ENCODE measurements around the gene MR1.

The MR1 gene

DNA sequence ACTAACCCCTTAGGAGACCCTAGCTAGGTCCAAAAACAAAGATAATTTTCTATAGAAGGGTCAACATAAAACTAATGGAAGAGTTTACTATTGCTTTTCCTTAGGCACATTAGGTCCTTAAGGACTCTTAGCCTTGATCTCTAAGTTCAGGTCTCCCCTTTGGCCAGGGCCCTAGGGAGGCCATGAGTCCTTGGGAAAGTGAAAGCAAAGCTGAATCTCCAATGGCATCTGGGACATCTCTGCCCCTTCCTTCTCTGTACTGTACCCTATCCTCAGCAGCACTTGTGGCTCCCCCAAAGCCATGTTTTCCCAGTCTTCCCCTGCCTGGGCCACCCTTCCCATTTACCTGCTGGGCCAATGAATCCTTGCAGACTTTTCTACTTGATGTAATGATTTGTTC is 69.1 kb downstream of the MR1 start:
- TF ChIP-seq, protein P1, sequence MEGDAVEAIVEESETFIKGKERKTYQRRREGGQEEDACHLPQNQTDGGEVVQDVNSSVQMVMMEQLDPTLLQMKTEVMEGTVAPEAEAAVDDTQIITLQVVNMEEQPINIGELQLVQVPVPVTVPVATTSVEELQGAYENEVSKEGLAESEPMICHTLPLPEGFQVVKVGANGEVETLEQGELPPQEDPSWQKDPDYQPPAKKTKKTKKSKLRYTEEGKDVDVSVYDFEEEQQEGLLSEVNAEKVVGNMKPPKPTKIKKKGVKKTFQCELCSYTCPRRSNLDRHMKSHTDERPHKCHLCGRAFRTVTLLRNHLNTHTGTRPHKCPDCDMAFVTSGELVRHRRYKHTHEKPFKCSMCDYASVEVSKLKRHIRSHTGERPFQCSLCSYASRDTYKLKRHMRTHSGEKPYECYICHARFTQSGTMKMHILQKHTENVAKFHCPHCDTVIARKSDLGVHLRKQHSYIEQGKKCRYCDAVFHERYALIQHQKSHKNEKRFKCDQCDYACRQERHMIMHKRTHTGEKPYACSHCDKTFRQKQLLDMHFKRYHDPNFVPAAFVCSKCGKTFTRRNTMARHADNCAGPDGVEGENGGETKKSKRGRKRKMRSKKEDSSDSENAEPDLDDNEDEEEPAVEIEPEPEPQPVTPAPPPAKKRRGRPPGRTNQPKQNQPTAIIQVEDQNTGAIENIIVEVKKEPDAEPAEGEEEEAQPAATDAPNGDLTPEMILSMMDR (IDR thresholded peaks at IDR 0.05) = no peak
- H3K9me3 Mint-ChIP-seq = no peaks in the 10 kb centered on the region
- H3K27ac Mint-ChIP-seq = no peak overlapping the region
- H3K4me1 Mint-ChIP-seq = peaks cover 92% of the 10 kb centered on the region
- H3K27me3 Mint-ChIP-seq (ENCODE audit: low read depth, poor library complexity) = peaks cover 9% of the 10 kb centered on the region
- H3K36me3 Mint-ChIP-seq (ENCODE audit: low read depth) = no peaks in the 10 kb centered on the region
- peak overlapping the region; percentile 35 for H3K4me3 Mint-ChIP-seq
- no peak for DNase-seq

DNA sequence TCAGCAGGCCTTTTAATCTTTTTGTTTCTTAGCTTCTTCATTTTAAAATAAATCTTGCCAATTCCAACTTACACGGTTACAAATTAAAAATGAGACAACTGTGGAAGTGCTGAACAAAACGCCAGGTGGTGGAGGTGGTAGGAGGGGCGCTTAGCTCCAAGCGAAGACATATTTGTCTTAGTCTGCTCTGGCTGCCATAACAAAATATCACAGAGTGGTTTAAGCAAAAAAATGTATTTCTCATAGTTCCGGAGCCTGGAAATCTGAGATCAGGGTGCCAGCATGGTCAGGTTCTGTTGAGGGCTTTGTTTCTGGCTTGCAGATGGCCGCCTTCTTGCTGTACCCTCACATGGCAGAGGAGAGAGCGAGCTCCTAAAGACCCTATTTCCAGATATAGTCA is 69.6 kb downstream of the MR1 start:
- TF ChIP-seq, protein P1 (IDR thresholded peaks at IDR 0.05) = no peak
- Mint-ChIP-seq H3K27me3 (ENCODE audit: low read depth, poor library complexity) (peaks cover 9% of the 10 kb centered on the region), H3K36me3 (ENCODE audit: low read depth) (no peaks in the 10 kb centered on the region), H3K4me1 (peaks cover 92% of the 10 kb centered on the region), H3K9me3 (no peaks in the 10 kb centered on the region), H3K27ac (no peak overlapping the region), H3K4me3 (peak overlapping the region; percentile 90)
- no peak for DNase-seq

DNA sequence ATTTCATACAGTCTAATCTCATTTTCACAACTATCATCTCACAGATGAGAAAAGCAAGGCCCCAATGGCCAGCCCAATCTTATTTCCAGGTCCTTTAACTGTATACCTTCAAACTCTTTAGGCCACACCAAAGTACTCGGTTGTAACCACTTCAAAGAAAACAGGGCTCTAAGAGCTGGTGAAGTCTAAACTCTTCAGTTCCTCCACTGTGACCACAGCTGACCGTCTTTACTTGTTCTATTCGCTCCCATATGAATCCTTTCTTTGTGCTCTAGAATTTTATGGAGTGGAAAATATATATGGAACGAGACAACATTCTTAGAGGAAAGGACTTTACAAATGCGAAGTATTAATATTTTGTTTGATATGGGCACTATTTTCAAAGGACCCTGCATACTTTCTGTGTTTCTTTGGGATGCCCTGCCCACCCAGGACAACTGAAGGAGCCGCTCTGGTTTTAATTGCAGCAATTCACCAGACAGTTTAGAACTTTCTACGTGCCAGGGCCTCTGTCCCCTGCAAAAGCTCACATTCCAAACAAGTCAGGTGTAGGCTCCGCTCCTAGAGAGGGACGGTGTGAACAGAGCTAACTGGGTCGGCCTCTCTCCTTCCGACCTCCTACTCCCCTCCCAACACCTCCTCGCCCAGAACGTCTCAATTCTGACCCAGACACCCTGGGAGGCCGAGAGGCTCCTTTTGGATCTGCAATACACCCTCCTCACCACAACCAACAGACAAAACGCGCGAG is 70.4 kb downstream of the MR1 start:
- Mint-ChIP-seq H3K4me3 (peak overlapping the region; percentile 90), H3K27me3 (ENCODE audit: low read depth, poor library complexity) (peaks cover 9% of the 10 kb centered on the region), H3K9me3 (no peaks in the 10 kb centered on the region), H3K27ac (peak overlapping the region; percentile 96), H3K36me3 (ENCODE audit: low read depth) (no peaks in the 10 kb centered on the region), H3K4me1 (peaks cover 89% of the 10 kb centered on the region)
- TF ChIP-seq, protein P1 (IDR thresholded peaks at IDR 0.05) = no peak
- no peak for DNase-seq

DNA sequence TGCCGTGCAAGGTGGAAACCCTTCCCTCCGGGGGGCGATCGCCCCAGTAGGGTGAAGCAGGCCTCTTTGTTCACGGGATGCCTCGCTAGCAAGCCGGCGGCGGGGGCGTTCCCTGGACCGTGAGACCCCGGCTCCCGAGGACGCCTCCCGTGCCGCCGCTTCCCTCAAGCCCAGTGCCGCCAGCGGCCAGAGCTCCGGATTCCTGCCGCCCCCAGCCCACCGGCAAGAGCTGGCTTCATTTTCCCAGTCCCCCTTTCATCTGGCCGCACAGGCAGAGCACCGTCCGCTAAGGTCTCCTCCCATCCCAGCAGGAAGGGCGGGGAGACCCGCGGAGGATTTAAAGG is 71.0 kb downstream of the MR1 start:
- H3K4me1 Mint-ChIP-seq = peaks cover 89% of the 10 kb centered on the region
- H3K4me3 Mint-ChIP-seq = peak overlapping the region; percentile 90
- TF ChIP-seq, protein P1 (IDR thresholded peaks at IDR 0.05) = no peak
- H3K36me3 Mint-ChIP-seq (ENCODE audit: low read depth) = no peaks in the 10 kb centered on the region
- DNase-seq = peak; percentile 74
- peak overlapping the region; percentile 96 for H3K27ac Mint-ChIP-seq
- peaks cover 9% of the 10 kb centered on the region for H3K27me3 Mint-ChIP-seq (ENCODE audit: low read depth, poor library complexity)
- no peaks in the 10 kb centered on the region for H3K9me3 Mint-ChIP-seq

DNA sequence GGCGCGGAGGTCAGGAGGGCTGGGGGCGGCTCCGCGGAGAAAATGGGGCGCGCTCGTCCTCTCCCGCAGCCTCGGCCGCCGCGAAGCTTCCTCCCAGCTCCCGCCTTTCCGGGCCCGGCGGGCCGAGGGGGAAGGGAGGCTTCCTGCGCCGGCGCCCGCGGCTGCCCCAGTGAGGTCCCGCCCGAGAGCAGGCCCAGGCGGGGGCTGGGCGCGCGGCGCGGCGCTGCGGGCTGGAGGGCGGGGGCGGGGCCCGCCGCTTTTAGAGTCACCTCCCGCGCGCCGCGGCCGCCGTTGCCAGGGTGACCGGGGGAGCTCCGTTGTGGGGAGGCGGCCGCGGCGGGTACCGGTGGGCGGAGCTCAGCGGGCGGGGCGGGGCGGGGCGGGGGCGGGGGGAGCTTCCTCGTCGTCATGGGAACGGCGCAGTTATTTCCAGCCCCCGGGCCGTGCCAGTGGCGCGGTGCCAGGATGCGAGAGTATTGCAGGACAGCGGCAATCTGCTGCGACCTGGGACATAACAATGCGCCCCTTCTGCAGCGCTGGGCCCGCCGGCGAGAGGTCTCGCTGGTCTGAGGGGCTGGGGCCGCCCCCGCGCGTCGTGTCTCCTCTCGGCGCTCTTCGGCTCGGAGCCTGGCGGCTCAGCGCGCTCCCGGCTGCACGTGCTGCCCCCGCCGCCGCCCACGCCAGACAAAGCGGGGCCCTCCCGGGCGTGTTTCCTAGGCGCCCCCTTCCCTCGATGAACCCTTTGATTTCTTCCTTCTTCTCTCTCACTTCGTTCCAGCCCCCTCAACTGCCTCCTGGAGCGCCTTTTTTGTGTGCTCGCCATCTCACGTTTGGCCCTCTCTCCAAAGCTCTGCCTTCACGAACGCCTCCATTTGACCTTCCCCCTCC is 71.6 kb downstream of the MR1 start:
- H3K36me3 Mint-ChIP-seq (ENCODE audit: low read depth) = no peaks in the 10 kb centered on the region
- DNase-seq = peak; percentile 95
- H3K9me3 Mint-ChIP-seq = no peaks in the 10 kb centered on the region
- H3K4me1 Mint-ChIP-seq = peaks cover 89% of the 10 kb centered on the region
- TF ChIP-seq, protein P1 (IDR thresholded peaks at IDR 0.05) = no peak
- H3K27ac Mint-ChIP-seq = peak overlapping the region; percentile 78
- H3K27me3 Mint-ChIP-seq (ENCODE audit: low read depth, poor library complexity) = peaks cover 9% of the 10 kb centered on the region
- H3K4me3 Mint-ChIP-seq = peak overlapping the region; percentile 90
